HG02588 (cell line): ENCODE measurements around the gene APOL4.
A peak's percentile ranks its signal among the peaks of the same experiment; 100 is the strongest.
"Not testable (repeated sequence)": the region's sequence is repeated elsewhere in the genome, so short reads cannot be mapped to it uniquely, and the experiment has no call there.

ENCODE experiments used
- ATAC-seq: cut with Tn5 transposase; IDR thresholded peaks from one replicate; pipeline ENCODE4 v1.9.1; 2021; ENCODE audit warnings: mild to moderate bottlenecking, moderate library complexity; ENCODE audit not compliant: unreplicated experiment

Gene APOL4, protein sequence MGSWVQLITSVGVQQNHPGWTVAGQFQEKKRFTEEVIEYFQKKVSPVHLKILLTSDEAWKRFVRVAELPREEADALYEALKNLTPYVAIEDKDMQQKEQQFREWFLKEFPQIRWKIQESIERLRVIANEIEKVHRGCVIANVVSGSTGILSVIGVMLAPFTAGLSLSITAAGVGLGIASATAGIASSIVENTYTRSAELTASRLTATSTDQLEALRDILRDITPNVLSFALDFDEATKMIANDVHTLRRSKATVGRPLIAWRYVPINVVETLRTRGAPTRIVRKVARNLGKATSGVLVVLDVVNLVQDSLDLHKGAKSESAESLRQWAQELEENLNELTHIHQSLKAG

DNA sequence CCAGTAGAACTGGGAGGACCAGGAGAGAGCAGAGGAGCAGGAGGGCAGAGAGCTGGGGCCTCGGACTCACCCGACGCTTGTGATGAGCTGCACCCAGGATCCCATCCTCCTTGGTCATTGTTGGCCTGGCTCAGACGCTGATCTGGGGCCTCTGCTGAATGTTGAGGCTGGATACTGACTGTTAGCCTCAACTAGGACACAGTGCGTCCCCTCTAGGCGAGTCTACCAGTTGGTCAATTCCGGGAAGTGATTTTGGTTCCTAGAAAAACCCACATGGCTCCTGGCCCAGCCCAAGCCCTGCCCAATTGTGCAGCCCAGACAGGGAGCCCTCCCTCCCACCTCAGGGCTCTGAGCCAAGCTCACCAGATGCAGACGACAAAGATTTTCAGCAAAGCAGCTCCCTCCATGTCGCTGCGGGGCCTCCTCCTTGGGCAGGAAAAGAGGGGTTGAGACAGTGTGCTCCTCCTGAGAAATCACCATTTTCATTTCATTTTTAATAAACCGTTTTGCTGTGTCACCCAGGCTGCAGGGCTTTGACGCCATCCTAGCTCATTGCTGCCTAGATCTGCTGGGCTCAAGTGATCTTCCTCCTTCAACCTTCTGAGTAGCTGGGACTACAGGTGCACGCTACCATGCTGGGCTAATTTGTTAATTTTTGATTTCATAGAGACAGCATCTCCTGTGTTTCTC lies at the start of gene APOL4:
APOL4 (minus strand) TSS at position 180 of the 690 bp plus-strand sequence; CDS start at position 105, 75 bp downstream.
- ATAC-seq: no peak

DNA sequence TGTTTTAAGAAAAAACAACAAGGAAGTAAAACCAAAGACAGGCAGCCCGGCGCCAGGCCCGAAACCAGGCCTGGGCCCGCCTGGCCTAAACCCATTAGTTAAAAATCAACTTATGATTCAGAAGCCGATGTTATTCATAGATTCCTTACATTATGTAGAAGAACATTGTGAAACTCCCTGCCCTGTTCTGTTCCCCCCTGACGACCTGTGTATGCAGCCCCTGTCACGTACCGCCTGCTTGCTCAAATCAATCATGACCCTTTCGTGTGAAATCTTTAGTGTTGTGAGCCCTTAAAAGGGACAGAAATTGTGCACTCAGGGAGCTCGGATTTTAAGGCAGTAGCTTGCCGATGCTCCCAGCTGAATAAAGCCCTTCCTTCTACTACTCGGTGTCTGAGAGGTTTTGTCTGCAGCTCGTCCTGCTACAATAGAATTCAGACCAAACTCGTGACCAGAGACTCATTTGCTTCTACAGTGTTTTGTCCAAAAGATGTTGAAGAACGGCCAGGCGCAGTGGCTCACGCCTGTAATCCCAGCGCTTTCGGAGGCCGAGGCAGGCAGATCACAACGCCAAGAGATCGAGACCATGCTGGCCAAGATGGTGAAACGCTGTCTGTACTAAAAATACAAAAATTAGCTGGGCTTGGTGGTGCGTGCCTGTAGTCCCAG lies 48.8 kb upstream of the APOL4 start:
- not testable (repeated sequence) for ATAC-seq

DNA sequence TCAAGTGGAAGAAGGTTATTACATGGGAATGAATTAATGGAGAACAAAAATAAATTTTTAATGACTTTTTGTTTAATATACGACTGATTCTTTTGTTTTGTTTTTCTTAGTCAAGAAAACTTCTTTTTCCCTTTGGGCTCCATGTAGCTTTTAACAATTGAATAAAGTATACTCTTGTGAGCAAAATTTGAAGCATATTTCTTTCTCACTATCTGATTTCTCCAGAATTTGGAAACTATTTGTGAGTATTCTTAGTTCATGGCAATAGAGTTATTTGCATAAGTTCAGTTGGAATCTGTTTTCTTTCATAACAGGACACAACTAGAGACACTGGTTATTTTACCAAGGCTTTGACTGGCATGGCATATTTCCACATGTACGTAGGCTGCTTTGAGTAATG lies 47.6 kb upstream of the APOL4 start:
- ATAC-seq: no peak

DNA sequence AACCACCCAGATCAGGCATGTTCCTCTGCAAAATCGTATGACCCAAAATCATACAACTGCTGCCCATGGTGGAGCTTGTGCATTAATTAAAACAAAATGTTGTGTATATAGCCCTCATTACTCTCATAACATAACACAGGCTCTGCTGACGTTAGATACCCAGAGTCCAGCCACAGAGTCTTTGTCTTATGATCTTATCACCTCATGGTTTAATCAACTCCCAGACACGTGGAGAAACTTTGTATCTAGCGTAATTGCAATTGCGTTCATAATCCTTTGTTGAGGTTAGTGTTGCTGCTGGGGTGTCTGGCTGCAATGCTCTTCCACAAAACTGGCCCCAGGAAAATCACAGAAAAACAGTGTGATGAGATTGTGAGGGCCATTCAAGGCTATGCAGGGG lies 46.3 kb upstream of the APOL4 start:
- no peak for ATAC-seq

DNA sequence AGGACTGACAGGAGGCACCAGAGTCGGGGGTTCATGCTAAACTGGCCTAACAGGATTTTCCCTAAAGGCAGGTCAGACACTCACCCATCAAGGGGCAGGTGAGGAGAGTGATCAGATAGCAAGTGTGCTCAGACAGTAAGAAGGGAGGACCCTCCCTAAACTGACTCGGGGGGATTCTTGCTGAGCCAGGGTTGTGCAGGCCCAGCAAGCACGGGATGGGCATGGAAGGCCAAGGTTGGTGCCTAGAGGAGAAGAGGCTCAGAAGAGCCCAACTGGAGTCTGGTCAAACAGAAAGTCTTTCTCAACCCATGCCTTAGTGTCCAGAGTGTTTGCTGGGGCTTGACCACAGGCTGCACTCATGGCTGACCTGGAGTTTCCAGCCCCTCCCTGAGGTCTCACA lies 45.1 kb upstream of the APOL4 start:
- no peak for ATAC-seq

DNA sequence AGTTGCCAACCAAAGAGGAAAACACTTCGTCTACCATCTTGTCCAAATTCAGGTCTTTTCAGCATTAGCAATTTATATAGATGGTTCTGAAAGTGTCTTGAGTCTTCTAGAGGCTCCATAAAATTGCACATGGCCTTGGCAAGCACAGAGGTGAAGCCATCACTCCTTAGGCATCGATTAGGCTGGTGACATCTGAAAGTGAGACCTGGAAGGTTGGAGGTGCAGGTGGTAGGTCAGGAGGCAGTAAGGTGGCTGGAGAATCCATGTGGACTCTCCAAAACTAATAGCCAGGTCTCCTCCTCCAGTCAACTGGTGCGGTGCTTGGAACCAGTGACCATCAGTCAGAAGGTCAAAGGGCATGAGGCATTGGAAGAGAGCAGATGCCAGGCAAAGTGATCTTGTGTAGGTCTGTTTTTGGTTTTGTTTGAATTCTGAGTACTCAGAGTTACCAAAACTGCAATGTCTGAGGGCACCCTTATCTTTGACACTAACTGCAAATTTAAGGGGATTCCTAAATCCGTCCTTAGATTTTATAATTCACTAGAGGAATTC lies 44.3 kb upstream of the APOL4 start:
- no peak for ATAC-seq

DNA sequence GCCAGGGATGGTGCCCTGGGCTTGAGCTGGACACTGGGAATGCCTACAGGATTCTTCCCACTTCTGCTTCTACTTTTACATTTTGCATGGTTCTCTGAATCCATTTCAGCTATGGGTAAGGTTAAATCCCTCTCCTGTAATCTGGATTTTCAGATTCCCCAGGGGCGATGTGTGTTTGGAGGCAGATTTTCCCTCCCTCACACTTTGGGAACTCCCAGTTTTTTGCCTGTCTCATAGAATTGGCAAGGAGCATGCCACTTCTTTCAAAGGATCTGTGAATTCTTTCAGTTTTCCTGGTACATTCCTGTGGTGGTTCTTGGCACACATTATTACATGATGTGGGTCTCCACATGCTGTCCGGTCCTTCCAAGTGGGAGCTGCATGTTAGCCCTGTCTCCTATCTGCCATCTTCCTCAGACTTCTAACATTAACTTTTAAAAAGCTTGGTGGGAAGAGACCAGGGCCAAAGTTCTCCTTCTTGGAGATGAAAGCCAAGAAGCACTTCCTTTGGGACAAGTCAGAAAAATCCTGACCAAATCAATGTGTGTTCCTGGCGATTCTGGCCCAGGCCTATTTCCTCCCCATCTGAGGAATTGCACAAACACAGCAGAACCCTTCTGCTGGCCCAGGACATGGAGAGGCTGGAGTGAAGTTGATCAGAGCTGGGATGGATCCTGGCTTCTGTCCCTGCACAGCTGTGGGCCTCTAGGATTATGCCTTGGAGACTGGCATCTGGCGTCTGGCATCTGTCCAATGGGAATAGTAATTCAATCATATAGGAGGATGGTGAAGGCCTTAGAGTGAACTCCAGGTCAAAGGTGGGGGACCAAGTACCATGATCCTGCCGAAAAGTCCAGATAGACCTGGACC lies 43.1 kb upstream of the APOL4 start:
- ATAC-seq: no peak

DNA sequence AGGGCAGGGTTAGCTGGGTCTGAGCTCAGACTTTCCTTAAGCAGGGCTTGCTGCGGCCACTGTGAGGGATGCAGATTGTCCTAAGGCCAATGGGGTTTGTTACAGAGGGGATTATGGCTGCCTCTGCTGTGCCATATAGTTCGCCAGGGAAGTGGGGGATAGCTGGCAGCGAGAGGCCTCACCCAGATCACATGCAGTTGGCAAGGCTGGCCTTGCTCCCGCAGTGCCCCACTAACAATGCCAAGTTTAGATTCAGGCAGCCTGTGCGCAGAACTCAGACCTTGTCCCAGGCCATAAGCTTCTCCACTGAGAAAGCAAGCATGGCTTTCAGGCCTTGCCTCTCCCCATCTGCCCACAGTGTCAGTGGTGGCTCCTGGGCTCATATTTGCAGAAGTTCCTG lies 42.4 kb upstream of the APOL4 start:
- no peak for ATAC-seq

DNA sequence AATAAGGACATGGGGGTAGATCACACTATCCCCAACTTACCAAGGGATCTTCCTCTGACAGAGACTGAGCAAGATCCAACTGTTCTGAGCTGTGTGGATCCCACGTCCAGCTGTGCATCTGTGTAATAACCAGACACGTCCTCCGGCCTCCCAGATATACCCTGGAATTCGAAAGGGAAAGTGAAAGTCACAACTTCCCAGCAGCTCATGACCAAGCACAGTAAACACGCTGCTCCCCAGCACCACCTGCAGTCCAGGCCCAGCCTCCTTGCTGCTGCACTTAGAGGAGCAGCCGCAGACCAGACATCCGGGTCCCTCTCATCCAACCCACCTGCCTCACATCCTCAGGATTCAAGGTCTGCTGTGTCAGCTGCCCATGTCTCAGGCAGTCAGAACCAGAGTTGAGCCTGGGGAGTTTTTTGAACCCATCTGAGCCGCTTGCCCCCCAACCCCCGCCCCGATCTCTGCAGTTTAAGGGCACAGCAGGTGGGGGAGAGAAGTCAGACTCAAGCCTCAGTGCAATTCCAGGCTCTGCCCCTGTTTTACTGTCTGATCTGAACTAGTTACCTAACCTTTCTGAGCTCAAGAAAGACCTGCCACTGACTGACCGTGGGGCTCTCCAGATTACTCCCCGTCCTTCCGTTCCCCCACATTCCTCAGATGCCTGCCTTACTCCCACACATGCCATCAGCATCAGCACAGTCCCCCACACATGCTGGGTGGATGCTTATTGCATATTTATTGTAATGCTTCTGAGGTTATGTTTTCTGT lies 38.0 kb upstream of the APOL4 start, which contains the start of gene APOL2:
APOL2 (minus strand) TSS at position 127 of the 771 bp plus-strand sequence. CDS start 6,365 bp downstream, outside the sequence.
- ATAC-seq: peak; percentile 76

DNA sequence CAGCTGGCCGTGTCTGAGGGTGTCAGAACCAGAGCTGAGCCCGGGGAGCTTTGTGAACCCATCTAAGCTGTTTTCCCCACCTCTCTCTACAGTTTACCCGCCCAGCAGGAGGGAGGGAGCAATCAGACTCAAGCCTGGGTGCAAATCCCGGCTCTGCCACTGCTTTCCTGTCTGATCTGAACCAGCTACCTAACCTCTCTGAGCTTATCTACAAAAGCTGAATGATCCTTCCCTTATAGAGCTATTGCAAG lies 37.5 kb upstream of the APOL4 start:
- no peak for ATAC-seq

DNA sequence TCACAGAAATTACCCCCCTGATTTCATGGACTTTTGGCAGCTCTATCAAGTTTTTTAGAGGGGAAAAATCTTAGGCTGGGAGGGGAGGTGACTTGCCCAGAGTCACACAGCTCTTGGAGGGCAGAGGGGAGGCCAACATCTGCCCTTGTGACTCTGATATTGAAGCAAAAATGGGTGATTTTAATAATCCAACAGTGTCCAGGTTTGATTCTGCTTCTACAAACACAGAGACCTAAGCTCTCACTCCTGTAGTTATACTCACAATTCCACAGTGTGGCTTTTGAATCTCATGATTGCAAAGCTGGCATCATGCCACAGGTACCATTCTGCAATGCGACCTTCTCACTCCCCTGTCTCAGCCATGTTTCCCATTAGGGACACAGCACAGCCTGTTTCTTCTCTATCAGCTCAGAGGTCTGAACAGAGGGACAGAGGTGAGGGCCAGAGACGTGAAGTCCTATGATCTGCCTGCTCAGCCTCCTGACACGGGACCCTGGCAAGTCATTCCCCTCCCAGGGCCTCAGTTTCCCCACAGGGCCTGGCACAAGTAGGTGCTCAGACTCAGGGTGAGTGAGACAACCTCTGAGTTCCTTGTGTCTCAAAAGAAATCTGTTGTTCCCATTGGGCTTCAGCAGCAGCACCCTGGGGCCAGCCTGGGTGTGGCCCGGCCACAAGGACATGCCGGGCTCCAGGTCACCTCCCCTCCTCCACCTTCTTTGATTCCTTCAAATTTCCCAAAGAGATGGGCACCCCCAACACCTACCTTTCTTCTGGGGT lies 37.0 kb upstream of the APOL4 start:
- ATAC-seq: no peak

DNA sequence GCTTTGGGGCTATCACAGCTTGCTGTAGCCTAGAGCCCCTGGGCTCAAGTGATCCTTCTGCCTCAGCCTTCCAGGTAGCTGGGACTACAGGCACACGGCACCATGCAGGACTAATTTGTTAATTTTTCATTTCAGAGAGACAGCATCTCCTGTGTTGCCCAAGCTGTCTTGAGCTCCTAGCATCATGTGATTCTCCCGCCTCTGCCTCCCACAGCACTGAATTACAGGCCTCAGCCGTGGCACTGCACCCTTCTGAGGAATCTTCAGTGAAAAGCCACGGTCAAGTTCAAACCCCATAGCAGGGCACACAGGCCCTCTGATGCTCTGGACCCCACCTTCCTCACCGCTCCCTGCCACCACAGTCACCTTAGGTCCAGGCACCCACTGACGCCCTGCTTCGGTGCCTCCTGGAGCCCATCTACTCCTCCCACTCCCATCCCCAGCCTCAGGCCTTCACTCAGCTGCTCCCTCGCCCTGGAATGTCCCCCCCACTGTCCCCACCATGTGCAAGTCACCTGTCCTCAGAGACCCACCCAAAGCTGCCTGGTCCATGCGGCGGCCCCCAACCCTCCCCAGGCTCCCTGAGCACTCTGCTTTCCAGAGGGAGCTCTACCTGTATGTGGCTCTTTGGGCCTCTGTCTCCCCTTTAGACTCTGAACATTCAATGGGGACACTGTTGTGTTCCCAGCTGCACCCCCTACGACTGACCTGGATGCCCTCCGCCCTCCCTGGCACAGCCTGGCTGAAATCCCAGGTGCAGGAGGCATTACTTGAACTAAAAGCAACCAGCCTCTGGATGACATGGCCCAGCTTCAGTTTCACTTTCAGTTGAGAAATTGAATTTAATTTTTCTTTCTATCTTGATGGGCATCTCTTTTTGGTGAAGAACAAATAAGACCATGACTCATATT lies 36.1 kb upstream of the APOL4 start:
- ATAC-seq: no peak

DNA sequence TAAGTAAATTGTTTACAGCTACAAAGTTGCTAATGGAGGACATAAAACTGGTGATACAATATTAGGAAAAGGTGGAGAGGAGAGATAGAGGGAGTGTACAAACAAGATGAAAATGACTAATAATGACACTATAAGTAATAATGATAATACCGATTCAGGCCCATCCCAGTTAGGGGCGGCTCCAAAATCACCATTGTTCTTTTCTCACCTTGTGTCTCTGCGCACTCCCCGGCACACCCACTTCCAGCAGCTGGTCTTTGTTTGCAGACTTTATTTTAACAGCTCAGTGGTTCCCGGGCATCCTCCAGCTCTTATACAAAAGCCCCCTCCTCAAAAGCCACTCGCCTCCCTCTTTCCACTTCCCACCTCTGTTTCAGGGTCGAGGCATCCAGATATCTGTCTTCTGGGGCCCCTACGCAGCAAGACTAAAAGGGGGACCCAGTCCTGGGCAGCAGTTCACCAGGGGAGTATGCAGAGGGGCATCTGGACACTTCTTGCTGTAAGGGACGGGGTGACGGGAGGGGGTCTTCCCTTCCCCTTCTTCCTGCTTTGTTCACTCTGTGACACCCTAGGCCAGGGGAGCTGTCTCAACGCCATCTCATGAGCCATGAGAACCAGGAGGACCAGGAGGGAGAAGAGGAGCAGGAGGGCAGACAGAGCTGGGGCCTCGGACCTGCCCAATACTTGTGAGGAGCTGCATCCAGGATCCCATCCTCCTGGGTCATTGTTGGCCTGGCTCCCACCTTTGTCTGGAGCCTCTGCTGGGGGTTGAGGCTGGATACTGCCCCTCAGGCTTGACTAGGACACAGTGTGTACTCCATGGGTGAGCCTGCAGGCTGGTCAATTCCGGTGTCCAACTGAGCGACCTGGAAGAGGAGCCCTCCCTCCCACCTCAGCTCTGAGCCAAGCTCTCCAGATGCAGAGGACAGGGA lies 35.0 kb upstream of the APOL4 start:
- ATAC-seq: no peak

DNA sequence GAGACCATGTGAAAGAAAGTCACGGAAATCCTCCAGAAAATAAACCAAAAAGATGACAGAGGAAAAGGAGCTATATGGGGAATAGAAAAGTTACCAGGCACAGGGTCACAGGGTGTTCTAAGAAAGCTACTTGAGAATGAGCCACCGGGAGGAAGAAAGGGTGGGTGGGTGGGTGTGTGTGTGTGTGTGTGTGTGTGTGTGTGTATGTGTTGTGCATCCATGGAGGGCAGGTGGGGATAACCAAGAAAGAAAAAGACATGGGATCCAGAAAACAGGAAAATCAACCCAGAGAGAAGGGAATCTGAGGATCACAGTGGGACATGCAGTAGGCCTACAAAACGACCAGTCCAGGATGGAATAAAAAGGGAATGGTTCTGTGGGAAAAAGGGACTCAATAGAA lies 34.0 kb upstream of the APOL4 start:
- ATAC-seq: no peak

DNA sequence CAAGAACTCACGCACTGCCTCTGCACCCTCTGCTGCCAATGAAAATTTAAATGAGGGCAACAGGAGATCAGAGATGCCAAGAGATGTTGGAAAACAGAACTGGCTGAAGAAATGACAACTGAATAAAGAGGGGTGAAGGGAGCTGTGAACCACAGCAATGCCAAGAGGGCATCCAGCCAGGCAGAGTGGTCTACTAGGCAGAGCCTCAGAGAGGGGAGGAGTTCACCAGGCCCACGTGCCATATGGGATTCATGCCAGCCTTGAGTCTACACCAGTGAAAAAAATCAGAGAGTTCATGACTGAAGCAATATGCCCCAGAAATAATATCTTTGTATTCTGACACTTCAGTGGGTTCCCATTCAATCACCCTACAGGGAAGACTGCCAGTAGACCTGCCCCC lies 33.3 kb upstream of the APOL4 start:
- ATAC-seq: no peak

DNA sequence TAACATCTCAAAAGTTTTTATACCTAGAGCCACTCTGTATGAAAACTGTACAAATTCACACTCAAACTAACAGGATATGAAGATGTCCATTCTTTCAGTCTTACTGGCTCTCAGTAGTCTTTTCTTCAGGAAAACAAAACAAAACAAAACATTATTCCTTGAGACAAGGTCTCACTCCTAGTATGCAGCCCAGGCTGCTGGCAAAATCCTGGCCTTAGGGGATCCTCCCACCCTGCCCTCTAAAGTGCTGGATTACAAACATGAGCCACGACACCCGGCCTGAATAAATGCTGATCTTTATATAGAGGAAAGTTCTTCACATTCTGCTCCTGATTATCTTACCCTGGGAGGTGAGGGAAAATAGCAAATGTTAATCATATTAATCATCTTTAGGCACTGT lies 32.6 kb upstream of the APOL4 start:
- ATAC-seq: no peak

DNA sequence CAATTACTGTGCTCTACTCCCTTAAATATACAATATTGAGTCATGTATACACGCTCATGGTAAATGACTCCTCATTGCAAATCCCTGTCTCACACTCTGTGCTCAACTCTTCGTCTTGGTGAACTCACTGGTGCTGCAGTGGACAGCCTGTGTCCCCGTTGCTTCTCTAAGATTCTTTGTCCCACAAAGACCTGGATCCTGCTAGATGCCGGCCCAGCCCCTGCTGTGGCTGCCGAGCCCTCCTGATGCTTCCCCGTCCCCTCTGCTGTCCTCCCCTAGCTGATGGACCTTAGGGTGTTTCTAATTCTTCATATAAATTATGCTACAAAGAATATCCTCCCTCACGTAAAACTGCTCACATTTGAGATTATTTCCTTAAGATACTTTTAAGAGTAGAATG lies 32.2 kb upstream of the APOL4 start:
- ATAC-seq: no peak
